ENCODE results near the gene MEN1. TPM values are rescaled to one million over a fixed set of nuclear protein-coding genes. Genes with fewer than 3 reads are reported as not detected.
A peak's percentile ranks its signal among the peaks of the same experiment; 100 is the strongest.

MEN1 gene
- total and polyA plus RNA-seq, 9 of the 15 experiments (the other 6 are each of a cell fraction or from before 2014, with no cell fraction given) = 3.4 to 57.2 (median 19.3) TPM

- no peak for TF ChIP-seq ZNF23 (CRISPR knock-in tag; IDR thresholded peaks at IDR 0.05)
- no peak for TF ChIP-seq SETDB1 (IDR thresholded peaks at IDR 0.05; ENCODE audit: low read length)
- TF ChIP-seq RBM17 (IDR thresholded peaks at IDR 0.05; ENCODE audit: borderline replicate concordance, low read depth, low read length) = no peak
- peak; percentile 90; the same call in 1 of the 2 replicates for TF ChIP-seq ZBTB2 (IDR thresholded peaks at IDR 0.05)
- TF ChIP-seq ARNT (IDR thresholded peaks at IDR 0.05) = peak in 1 of 2 experiments; percentile 42; a peak in 1 of 4 replicates
- TF ChIP-seq SMARCE1 (IDR thresholded peaks at IDR 0.05) = peak; percentile 97
- no peak for TF ChIP-seq STAG1 (CRISPR knock-in tag; IDR thresholded peaks at IDR 0.05; ENCODE audit: borderline replicate concordance)
- TF ChIP-seq RERE (CRISPR knock-in tag; IDR thresholded peaks at IDR 0.05; ENCODE audit: borderline replicate concordance) = no peak
- TF ChIP-seq MAFF (IDR thresholded peaks at IDR 0.05; ENCODE audit: low read length) = no peak
Observed at GRCh38 chr11:64854534-64855502, 44.5 kb upstream of the MEN1 start (continued).
